Diencephalon (tissue), 1 donor: Measurements from ENCODE around the gene IER2. TPM values are rescaled to one million over a fixed set of nuclear protein-coding genes. Genes with fewer than 3 reads are reported as not detected.

Experiments
- total RNA-seq: library from RNA; depleted of rRNA; stranded (reverse); fragments of >200 nt; gene quantifications from one replicate; pipeline ENCODE4 v1.2.3, GENCODE V29; 2014

The IER2 gene
- 13.4 TPM for total RNA-seq

GRCh38 chr19:13150187-13150930 is at the start of gene IER2, which contains the start of gene STX10:
TSS of gene IER2 (plus strand) at chr19:13150411. CDS start at chr19:13153187, 2,776 bp downstream.
TSS of gene STX10 (minus strand) at chr19:13150375. CDS start at chr19:13150173, 202 bp downstream.

GRCh38 chr19:13102666-13103580 is 47.3 kb upstream of the IER2 start, which contains the start of gene LYL1:
TSS of gene LYL1 (minus strand) at chr19:13102858. CDS start at chr19:13101171, 1,687 bp downstream.

GRCh38 chr19:13116282-13117175 is 33.7 kb upstream of the IER2 start, which contains the start of gene TRMT1:
TSS of gene TRMT1 (minus strand) at chr19:13116740. CDS start at chr19:13116399, 341 bp downstream.

GRCh38 chr19:13117772-13118423 is 32.3 kb upstream of the IER2 start, which contains the start of gene NACC1:
TSS of gene NACC1 (plus strand) at chr19:13118264. CDS start at chr19:13135208, 16,944 bp downstream.

Other genes with a start within 250 kb of the IER2 start
- gene SYCE2, start 231.1 kb upstream of the IER2 start, total RNA-seq, result not detected
- 64.8 TPM for gene FARSA, start 216.7 kb upstream of the IER2 start, total RNA-seq
- gene CALR, start 211.8 kb upstream of the IER2 start, total RNA-seq, result 382 TPM
- gene RAD23A, start 204.5 kb upstream of the IER2 start, total RNA-seq, result 33.2 TPM
- 19.6 TPM for gene GADD45GIP1, start 193.2 kb upstream of the IER2 start, total RNA-seq
- gene DAND5, start 180.8 kb upstream of the IER2 start, total RNA-seq, result not detected
- gene NFIX, start 154.9 kb upstream of the IER2 start, total RNA-seq, result 27.9 TPM
- gene LYL1, start 47.6 kb upstream of the IER2 start, total RNA-seq, result 3.9 TPM
- gene TRMT1, start 33.7 kb upstream of the IER2 start, total RNA-seq, result 17.3 TPM
- gene NACC1, start 32.1 kb upstream of the IER2 start, total RNA-seq, result 22.1 TPM
- 23.8 TPM for gene STX10, start within 50 bp of the IER2 start, total RNA-seq